Testis (tissue), 3 donors: ENCODE results near the gene PHKA1. TPM values are rescaled to one million over a fixed set of nuclear protein-coding genes. Genes with fewer than 3 reads are reported as not detected.

Source experiments
- DNase-seq: peaks from one replicate; pipeline ENCODE4 v3.0.0-alpha.2; 2019
- H3K27ac ChIP-seq, 2 donors: fragments of 200-600 bp; sonication (generic); one replicate each; pipeline ENCODE4 v1.5.1; 2019
- H3K27me3 ChIP-seq: fragments of 200-600 bp; sonication (generic); one replicate; pipeline ENCODE4 v1.5.1; 2019
- H3K36me3 ChIP-seq: fragments of 200-600 bp; sonication (generic); one replicate; pipeline ENCODE4 v1.5.1; 2017; ENCODE audit warnings: low read depth; ENCODE audit errors: missing control alignments
- H3K4me1 ChIP-seq: fragments of 200-600 bp; sonication (generic); one replicate; pipeline ENCODE4 v1.5.1; 2019
- H3K4me3 ChIP-seq, 2 donors: fragments of 200-600 bp; sonication (generic); one replicate each; pipeline ENCODE4 v1.5.1; 2017 to 2019
- H3K9me3 ChIP-seq: fragments of 200-600 bp; sonication (generic); one replicate; pipeline ENCODE4 v1.5.1; 2017
- POLR2A ChIP-seq: fragments of 450-650 bp; IDR thresholded peaks from one replicate; pipeline ENCODE4 v1.6.1; 2017; ENCODE audit warnings: antibody characterized with exemption, mild to moderate bottlenecking, moderate library complexity
- WGBS, 2 donors: methylation state at CpG; one replicate each; pipeline ENCODE4 v1.1.5; 2018; 5-methylcytosine and 5-hydroxymethylcytosine counted together
- intact Hi-C: fragments of 100-400 bp; cut with DNase I; formaldehyde crosslinking; loops from one replicate; pipeline ENCODE4 v1.15.1; 2023; ENCODE audit warnings: low total_unique reads
- polyA plus RNA-seq: library from polyadenylated mRNA; stranded (reverse); fragments of 350-450 nt; fragmentation: Illumina TruSeq; extraction: RNeasy Lipid Tissue Mini Kit (QIAGEN cat#74804); gene quantifications from one replicate; pipeline ENCODE4 v1.2.3, GENCODE V29; 2014; ENCODE audit warnings: low read depth, low replicate concordance; ENCODE audit not compliant: insufficient read depth
- total RNA-seq, 2 donors: library from RNA; depleted of rRNA; stranded (reverse); fragments of >200 nt; gene quantifications; one replicate each; pipeline ENCODE4 v1.2.3, GENCODE V29; 2016
- TF ChIP-seq, protein P1 (sequence below), 3 experiments: fragments of 450-650 bp in 2 of 3; fragments of 200-600 bp in 1 of 3; sonication (generic) in 1 of 3; IDR thresholded peaks; one replicate each; pipeline ENCODE4 v1.5.1; 2016 to 2019; ENCODE audit warnings: antibody characterized with exemption in 3 of 3, mild to moderate bottlenecking in 2 of 3, moderate library complexity in 1 of 3

PHKA1 gene
- total and polyA plus RNA-seq, 3 donors from 2014 or later, result 3.6 to 13.1 (median 11.4) TPM

DNA sequence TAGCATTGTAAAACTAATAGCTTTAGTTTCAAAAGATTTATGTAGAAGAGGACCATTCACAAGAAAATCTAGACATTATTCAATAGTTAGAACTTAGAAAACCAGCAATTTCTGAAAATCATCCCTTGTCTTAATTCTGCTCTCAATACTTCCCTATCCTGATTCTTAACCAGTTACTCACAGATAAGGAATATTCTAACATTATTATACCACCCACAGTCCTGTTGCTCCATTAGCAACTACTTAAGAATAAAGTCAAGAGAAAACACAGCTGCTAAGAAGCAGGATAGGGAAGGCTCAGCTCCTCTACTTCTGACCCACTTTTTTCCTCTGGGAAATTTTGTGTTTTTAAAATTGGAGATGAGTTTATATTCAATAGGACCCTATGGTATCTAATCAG is 47.7 kb downstream of the PHKA1 start:
- H3K4me1 ChIP-seq, result no peaks in the 10 kb centered on the region
- H3K36me3 ChIP-seq, result no peaks in the 10 kb centered on the region
- H3K27me3 ChIP-seq, result no peaks in the 10 kb centered on the region
- no peak for DNase-seq
- intact Hi-C loops, result no loop called here
- no peak overlapping the region for H3K27ac ChIP-seq
- H3K4me3 ChIP-seq, result no peak overlapping the region
- H3K9me3 ChIP-seq, result no peaks in the 10 kb centered on the region
- no peak for TF ChIP-seq POLR2A
- TF ChIP-seq, protein P1, sequence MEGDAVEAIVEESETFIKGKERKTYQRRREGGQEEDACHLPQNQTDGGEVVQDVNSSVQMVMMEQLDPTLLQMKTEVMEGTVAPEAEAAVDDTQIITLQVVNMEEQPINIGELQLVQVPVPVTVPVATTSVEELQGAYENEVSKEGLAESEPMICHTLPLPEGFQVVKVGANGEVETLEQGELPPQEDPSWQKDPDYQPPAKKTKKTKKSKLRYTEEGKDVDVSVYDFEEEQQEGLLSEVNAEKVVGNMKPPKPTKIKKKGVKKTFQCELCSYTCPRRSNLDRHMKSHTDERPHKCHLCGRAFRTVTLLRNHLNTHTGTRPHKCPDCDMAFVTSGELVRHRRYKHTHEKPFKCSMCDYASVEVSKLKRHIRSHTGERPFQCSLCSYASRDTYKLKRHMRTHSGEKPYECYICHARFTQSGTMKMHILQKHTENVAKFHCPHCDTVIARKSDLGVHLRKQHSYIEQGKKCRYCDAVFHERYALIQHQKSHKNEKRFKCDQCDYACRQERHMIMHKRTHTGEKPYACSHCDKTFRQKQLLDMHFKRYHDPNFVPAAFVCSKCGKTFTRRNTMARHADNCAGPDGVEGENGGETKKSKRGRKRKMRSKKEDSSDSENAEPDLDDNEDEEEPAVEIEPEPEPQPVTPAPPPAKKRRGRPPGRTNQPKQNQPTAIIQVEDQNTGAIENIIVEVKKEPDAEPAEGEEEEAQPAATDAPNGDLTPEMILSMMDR (IDR thresholded peaks at IDR 0.05), result no peak

DNA sequence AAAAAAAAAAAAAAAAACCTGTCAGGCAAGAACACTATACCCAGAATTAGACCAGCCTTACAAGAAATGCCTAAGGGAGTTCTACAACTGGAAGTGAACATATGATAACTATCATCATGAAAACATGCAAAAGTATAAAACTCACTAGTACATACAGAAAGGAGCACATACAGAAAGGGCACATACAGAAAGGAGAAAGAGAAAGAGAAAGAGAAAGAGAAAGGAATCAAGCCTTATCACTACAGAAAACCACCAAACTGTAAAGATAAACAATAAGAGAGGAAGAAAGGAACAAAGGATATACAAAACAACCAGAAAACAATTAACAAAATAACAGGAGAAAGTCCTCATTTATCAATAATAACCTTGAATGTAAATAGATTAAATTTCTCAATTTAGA is 50.4 kb downstream of the PHKA1 start:
- intact Hi-C loops, result no loop called here
- no peaks in the 10 kb centered on the region for H3K9me3 ChIP-seq
- H3K36me3 ChIP-seq, result no peaks in the 10 kb centered on the region
- no peak overlapping the region for H3K4me3 ChIP-seq
- DNase-seq, result no peak
- no peak overlapping the region for H3K27ac ChIP-seq
- H3K4me1 ChIP-seq, result no peaks in the 10 kb centered on the region
- H3K27me3 ChIP-seq, result no peaks in the 10 kb centered on the region
- TF ChIP-seq, protein P1 (IDR thresholded peaks at IDR 0.05), result no peak

DNA sequence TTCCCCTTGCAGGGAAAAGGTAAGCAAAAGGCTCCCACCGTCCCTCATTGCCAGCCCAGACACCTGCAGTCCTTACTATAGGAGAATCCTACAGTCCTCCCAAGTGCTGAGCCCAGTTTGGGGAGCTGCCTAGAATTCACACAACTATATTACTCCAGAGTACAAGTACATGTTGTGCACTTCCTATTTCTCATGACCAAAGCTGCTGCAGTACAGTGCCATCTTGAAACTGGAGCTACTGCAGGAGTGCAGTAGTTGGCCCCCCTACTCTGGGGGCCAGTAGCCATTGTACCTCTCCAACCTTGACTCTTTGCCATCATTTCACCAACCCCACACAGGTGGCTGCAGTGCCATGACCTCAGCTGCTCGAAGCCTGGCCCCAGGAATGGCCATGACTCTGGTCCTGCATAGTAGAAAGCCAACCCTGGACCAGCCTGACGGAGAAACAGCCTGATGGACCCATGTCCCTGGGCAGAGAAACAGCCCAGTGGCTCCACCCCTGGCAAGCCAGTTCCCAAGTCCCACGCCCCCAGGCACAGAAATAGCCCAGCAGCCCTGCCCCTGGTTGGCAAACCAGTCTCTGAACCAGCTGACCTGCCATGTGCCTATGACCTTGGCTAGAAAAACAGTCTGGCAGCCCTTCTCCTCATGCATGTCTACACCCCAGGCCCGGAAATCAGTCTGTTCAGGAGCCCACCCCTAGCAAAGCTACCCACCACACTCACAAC is 51.9 kb downstream of the PHKA1 start:
- intact Hi-C loops, result no loop called here
- H3K27ac ChIP-seq, result no peak overlapping the region
- no peaks in the 10 kb centered on the region for H3K4me1 ChIP-seq
- no peak for DNase-seq
- H3K36me3 ChIP-seq, result no peaks in the 10 kb centered on the region
- H3K4me3 ChIP-seq, result no peak overlapping the region
- H3K27me3 ChIP-seq, result no peaks in the 10 kb centered on the region
- no peaks in the 10 kb centered on the region for H3K9me3 ChIP-seq
- WGBS, 2 donors, result 90 to 93% methylated on average over 2 to 4 of the region's 5 CpGs
- TF ChIP-seq, protein P1 (IDR thresholded peaks at IDR 0.05), result no peak
- TF ChIP-seq POLR2A, result no peak

DNA sequence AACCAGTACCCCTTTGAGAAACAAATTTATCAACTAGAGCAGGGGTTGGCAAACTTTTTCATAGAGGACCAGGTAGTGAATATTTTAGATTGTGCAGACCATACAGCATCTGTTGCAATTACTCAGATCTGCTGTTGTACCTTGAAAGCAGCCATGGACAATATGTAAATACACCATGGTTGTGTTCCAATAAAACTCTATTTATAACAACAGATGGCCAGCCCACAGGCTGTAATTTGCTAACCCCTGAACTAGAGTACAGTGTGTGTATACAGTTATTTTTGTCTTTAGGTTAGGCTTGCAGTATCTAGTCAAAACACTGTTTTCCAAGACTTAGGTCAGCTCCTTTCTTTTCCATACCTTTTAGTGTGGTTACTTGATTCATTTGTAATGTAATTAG is 54.4 kb downstream of the PHKA1 start:
- Histone ChIP-seq H3K9me3 (no peaks in the 10 kb centered on the region), H3K4me1 (no peaks in the 10 kb centered on the region), H3K27ac (no peak overlapping the region), H3K36me3 (no peaks in the 10 kb centered on the region), H3K27me3 (no peaks in the 10 kb centered on the region), H3K4me3 (no peak overlapping the region)
- no peak for DNase-seq
- TF ChIP-seq POLR2A, result no peak
- TF ChIP-seq, protein P1 (IDR thresholded peaks at IDR 0.05), result no peak
- intact Hi-C loops, result no loop called here

DNA sequence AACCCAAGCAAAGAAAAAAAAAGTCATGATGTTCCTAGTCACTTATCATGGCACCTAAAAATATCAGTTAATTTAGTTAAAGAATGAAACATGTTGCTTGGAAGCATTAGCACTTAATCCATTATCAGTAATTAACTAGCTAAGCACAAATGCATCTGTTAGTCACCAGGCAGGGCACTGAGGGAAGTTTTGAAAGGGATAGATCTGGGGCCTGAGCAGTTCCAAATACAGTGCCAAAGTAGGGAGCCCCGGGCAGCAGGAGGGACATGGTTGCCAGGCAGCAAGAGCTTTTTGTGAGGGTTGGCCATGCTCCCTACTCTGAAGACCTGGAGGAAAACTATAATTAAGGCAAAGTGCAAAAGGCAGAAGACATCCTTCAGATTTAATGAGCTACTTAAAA is 62.0 kb downstream of the PHKA1 start:
- no peak for DNase-seq
- no peak for TF ChIP-seq POLR2A
- TF ChIP-seq, protein P1 (IDR thresholded peaks at IDR 0.05), result no peak

More for the DNA sequence above, 62.0 kb downstream of the PHKA1 start:
- Histone ChIP-seq H3K4me1 (no peaks in the 10 kb centered on the region), H3K27me3 (no peaks in the 10 kb centered on the region), H3K9me3 (no peaks in the 10 kb centered on the region), H3K27ac (no peak overlapping the region), H3K36me3 (no peaks in the 10 kb centered on the region), H3K4me3 (no peak overlapping the region)
- intact Hi-C loops, result no loop called here
- WGBS, 2 donors, result 50 to 67% methylated on average over 1 of the region's 1 CpG
